Measurements from ENCODE around the gene MACF1.

The MACF1 gene

DNA sequence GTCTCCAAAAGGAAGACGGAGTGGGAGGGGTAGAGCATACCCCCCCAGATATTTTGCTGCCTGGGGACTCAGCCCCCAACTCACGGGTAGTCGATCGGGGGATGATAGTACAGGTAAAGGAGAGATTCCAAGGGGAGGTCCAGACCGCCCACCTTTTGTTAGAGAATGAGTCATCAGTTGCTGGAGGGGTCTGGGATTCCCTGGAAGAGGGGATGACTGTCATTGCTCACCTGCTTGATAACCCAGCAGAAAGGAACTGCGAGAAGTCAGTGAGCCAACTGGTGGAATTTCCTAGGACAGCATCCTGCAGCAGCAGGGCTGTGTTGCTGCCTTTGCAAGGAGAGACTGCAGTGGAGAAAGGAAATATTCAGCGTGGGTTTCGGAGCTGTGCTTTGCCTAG lies 64.4 kb downstream of the MACF1 start:
- Mint-ChIP-seq H3K27me3 (no peaks in the 10 kb centered on the region), H3K4me3 (no peak overlapping the region), H3K27ac (peak overlapping the region; percentile 80), H3K9me3 (no peaks in the 10 kb centered on the region), H3K36me3 (peaks cover 45% of the 10 kb centered on the region), H3K4me1 (peaks cover 56% of the 10 kb centered on the region)
- CTCF ChIA-PET = interaction anchor here (1.3 to 3.7 kb wide), 3 partner anchors 10 to 77 kb away, joined by 3 to 17 read pairs (median 12); no protein-coding TSS in a partner anchor
- no peak for DNase-seq

DNA sequence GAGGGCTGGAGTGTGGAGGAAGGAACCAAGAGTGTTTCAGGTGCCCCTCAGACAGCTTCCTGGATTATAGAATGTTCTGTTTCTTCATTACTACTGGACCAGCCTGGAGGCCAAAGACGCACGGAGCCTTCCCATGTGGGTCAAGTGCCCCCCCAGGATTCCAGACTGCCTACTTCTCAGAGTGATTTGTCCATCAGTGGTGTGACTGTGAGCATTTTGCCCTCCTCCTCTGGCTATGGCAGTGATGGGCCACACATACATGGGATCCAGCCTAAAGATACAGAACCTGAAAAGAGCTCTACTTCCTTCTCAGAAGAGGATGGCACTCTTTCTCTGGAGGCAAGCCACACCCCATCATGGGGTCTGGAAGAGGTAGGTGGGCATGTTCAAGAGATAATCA lies 64.9 kb downstream of the MACF1 start:
- Mint-ChIP-seq H3K36me3 (peaks cover 40% of the 10 kb centered on the region), H3K9me3 (no peaks in the 10 kb centered on the region), H3K27ac (no peak overlapping the region), H3K4me3 (no peak overlapping the region), H3K4me1 (peaks cover 55% of the 10 kb centered on the region), H3K27me3 (no peaks in the 10 kb centered on the region)
- no peak for DNase-seq
- CTCF ChIA-PET = interaction anchor here (1.3 to 3.7 kb wide), 2 partner anchors 10 to 78 kb away, joined by 3 to 17 read pairs; no protein-coding TSS in a partner anchor

DNA sequence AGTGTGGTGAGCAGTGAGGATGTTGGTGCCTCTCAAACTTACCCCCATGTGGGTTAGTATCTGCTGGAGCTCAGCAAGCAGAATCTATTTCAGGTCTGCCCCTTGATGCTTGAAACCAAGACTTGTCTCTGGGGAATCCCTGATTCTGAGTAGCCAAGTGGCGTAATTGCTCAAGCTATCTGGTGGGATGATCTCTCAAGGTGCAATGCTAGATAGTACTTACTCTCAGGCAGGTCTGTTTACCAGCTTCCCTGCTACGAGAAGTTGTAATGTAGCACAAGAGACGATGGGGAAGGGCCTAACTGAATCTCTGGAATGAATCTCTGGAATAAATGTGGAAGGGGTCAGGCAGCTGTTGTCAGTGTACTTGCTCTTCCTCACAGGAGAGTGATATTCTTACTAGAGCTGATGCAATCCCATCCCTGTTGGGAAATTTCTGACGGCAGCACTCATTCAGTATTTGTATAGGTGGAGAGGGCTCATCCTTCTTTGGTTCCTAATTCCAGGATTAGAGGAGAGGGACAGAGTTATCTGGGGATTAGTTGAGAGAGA lies 65.4 kb downstream of the MACF1 start:
- DNase-seq = no peak
- Mint-ChIP-seq H3K27ac (no peak overlapping the region), H3K9me3 (no peaks in the 10 kb centered on the region), H3K27me3 (no peaks in the 10 kb centered on the region), H3K4me3 (no peak overlapping the region), H3K36me3 (peaks cover 40% of the 10 kb centered on the region), H3K4me1 (peaks cover 55% of the 10 kb centered on the region)
- CTCF ChIA-PET = interaction anchor here (1.3 to 3.7 kb wide), 2 partner anchors 11 to 78 kb away, joined by 3 to 17 read pairs; no protein-coding TSS in a partner anchor

- peaks cover 40% of the 10 kb centered on the region for H3K36me3 Mint-ChIP-seq
- peaks cover 51% of the 10 kb centered on the region for H3K4me1 Mint-ChIP-seq
- H3K4me3 Mint-ChIP-seq = no peak overlapping the region
- H3K27me3 Mint-ChIP-seq = no peaks in the 10 kb centered on the region
- H3K27ac Mint-ChIP-seq = no peak overlapping the region
- DNase-seq = no peak
- no peaks in the 10 kb centered on the region for H3K9me3 Mint-ChIP-seq
- CTCF ChIA-PET = interaction anchor here (1.0 to 3.7 kb wide), 3 partner anchors 11 to 79 kb away, joined by 3 to 17 read pairs (median 3); no protein-coding TSS in a partner anchor
Observed at GRCh38 chr1:39270368-39270767, 65.9 kb downstream of the MACF1 start.

- Mint-ChIP-seq H3K27ac (peak overlapping the region; percentile 21), H3K4me1 (peaks cover 37% of the 10 kb centered on the region), H3K36me3 (peaks cover 39% of the 10 kb centered on the region), H3K4me3 (no peak overlapping the region), H3K9me3 (no peaks in the 10 kb centered on the region), H3K27me3 (no peaks in the 10 kb centered on the region)
- CTCF ChIA-PET = interaction anchor here (0.6 to 1.2 kb wide), 3 partner anchors 14 to 146 kb away, joined by 3 read pairs; no protein-coding TSS in a partner anchor
- DNase-seq = no peak
Observed at GRCh38 chr1:39272027-39272797, 67.7 kb downstream of the MACF1 start.

DNA sequence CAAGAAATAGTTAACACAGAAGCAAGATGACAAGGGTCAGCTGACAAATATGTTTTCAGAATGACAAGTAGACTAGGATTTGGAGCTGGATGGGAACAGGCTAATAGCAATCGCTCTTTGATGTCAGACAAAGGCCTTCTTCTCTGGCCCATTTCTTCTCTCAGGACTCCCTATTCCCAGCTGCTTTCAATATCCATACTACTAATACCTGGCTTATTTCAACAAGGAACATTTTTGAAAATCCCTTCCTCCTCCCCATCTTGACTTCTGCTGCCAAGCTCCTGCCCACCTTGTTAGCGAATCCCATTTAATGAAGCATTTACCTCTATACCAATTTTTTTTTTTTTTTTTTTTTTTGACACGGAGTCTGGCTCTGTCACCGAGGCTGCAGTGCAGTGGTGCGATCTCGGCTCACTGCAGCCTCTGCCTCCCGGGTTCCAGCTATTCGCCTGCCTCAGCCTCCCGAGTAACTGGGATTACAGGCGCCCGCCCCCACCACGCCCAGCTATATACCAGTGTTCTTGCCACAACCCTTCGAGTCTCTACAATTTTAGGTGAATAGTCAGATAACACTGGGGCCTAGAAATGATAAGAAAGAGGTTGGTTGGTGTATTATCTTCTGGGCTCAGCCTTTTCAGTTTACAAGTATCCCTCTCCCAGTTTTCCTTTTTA lies 68.4 kb downstream of the MACF1 start:
- CTCF ChIA-PET = interaction anchor here (0.6 to 0.9 kb wide), 2 partner anchors 14 to 146 kb away, joined by 3 read pairs; no protein-coding TSS in a partner anchor
- H3K4me1 Mint-ChIP-seq = peaks cover 39% of the 10 kb centered on the region
- no peaks in the 10 kb centered on the region for H3K27me3 Mint-ChIP-seq
- no peak overlapping the region for H3K27ac Mint-ChIP-seq
- peaks cover 42% of the 10 kb centered on the region for H3K36me3 Mint-ChIP-seq
- no peak overlapping the region for H3K4me3 Mint-ChIP-seq
- no peak for DNase-seq
- no peaks in the 10 kb centered on the region for H3K9me3 Mint-ChIP-seq

DNA sequence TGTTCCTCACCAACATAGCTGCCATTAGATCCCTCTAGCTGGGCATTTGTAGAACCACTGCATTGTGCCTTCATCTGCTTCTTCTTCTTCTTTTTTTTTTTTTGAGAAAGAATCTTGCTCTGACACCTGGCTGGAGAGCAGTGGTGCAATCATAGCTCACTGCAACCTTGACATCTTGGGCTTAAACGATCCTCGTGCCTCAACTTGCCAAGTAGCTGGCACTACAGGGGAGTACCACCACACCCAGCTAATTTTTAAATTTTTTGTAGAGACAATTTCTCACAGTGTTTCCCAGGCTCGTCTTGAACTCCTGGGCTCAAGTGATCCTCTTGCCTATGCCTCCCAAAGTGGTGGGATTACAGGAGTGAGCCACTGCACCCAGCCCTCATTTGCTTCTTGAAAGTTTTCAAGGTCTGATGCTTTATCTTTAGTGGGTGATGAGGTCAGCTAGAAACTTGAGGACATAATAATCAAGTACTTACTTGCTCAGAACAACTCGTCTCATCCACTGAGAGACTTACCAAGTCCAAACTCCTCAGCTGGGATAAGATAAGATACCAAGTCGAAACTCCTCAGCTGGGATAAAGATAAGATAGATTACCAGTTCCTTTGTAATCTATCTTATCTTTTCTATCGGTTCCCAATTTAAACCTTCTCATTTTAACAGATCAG lies 71.5 kb downstream of the MACF1 start:
- CTCF ChIA-PET = no interaction called here
- no peak overlapping the region for H3K27ac Mint-ChIP-seq
- H3K27me3 Mint-ChIP-seq = no peaks in the 10 kb centered on the region
- H3K4me3 Mint-ChIP-seq = no peak overlapping the region
- no peak for DNase-seq
- H3K4me1 Mint-ChIP-seq = peaks cover 29% of the 10 kb centered on the region
- H3K36me3 Mint-ChIP-seq = peaks cover 18% of the 10 kb centered on the region
- no peaks in the 10 kb centered on the region for H3K9me3 Mint-ChIP-seq

DNA sequence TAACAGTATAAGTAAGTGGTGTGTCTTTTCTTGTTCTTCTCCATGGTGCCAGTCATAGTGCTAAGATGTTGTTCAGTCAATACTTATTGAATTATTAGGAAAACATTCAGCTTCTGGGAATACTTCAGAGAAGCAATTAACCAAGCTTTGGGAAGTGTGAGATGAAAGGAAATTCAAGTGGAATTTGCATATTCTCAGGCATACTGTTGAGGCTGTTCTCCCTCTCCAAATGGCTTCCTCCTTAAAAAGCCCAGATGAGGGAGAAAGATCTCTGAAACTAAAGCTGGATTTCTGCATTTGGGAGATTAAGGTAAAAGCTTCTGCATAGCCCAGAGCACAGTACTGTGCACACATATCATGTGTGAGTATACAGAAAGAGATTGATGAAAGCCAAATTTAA lies 73.4 kb downstream of the MACF1 start:
- CTCF ChIA-PET = interaction anchor here (0.9 to 1.1 kb wide), 2 partner anchors 150 to 179 kb away, joined by 3 read pairs; no protein-coding TSS in a partner anchor
- Mint-ChIP-seq H3K36me3 (peaks cover 16% of the 10 kb centered on the region), H3K9me3 (no peaks in the 10 kb centered on the region), H3K27ac (no peak overlapping the region), H3K27me3 (no peaks in the 10 kb centered on the region), H3K4me3 (no peak overlapping the region), H3K4me1 (peaks cover 16% of the 10 kb centered on the region)
- no peak for DNase-seq

GRCh38 chr1:39282537-39283216 lies 78.2 kb downstream of the MACF1 start:
- no peaks in the 10 kb centered on the region for H3K27me3 Mint-ChIP-seq
- peaks cover 11% of the 10 kb centered on the region for H3K4me1 Mint-ChIP-seq
- CTCF ChIA-PET = no interaction called here
- H3K27ac Mint-ChIP-seq = no peak overlapping the region
- H3K4me3 Mint-ChIP-seq = no peak overlapping the region
- DNase-seq = no peak
- H3K36me3 Mint-ChIP-seq = peaks cover 46% of the 10 kb centered on the region
- H3K9me3 Mint-ChIP-seq = no peaks in the 10 kb centered on the region

DNA sequence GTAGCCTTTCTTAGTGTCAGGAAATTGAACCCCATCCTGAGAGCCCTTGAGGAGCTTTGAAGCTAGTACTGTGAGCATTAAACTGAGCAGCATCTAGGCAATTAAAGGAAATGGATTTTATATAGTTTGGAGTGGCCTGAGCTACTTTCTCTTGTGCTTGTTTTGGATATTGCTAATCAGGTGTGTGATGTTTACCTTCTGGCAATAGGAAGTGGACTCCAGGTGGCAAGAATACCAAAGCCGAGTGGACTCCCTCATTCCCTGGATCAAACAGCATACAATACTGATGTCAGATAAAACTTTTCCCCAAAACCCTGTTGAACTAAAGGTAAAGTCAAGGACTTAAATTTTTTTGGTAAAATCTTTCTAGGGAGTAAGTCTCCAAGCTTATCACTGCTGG lies 79.4 kb downstream of the MACF1 start:
- Mint-ChIP-seq H3K9me3 (no peaks in the 10 kb centered on the region), H3K4me1 (peaks cover 4% of the 10 kb centered on the region), H3K27me3 (no peaks in the 10 kb centered on the region), H3K27ac (no peak overlapping the region), H3K36me3 (peaks cover 50% of the 10 kb centered on the region), H3K4me3 (no peak overlapping the region)
- no peak for DNase-seq
- CTCF ChIA-PET = no interaction called here

DNA sequence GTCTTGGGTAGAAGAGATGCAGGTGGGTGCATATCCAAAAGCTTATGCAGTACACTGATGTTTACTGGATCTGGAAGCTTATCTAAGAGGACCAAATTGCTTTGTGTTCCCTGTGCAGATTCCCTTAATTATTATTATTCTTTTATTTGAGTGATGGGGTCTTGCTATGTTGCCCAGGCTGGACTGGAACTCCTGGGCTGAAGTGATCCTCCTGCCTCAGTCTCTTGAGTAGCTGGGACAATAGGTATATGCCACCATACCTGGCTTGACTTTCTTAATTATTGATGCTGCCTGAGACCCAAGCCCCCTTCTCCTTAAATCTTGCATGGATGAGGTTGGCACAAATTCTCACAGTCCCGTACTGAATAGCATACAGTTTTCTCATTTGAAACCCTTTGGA lies 83.0 kb downstream of the MACF1 start:
- CTCF ChIA-PET = interaction anchor here (1.4 kb wide), 1 partner anchor 90 kb away, joined by 4 read pairs; no protein-coding TSS in a partner anchor
- Mint-ChIP-seq H3K36me3 (peaks cover 65% of the 10 kb centered on the region), H3K4me1 (no peaks in the 10 kb centered on the region), H3K27me3 (no peaks in the 10 kb centered on the region), H3K9me3 (no peaks in the 10 kb centered on the region), H3K4me3 (no peak overlapping the region), H3K27ac (no peak overlapping the region)
- DNase-seq = no peak

GRCh38 chr1:39288735-39289465 lies 84.4 kb downstream of the MACF1 start:
- Mint-ChIP-seq H3K27me3 (no peaks in the 10 kb centered on the region), H3K9me3 (no peaks in the 10 kb centered on the region), H3K27ac (no peak overlapping the region), H3K4me3 (no peak overlapping the region), H3K36me3 (peaks cover 65% of the 10 kb centered on the region), H3K4me1 (no peaks in the 10 kb centered on the region)
- CTCF ChIA-PET = interaction anchor here (1.2 to 1.7 kb wide), 2 partner anchors 62 to 96 kb away, joined by 3 to 6 read pairs; no protein-coding TSS in a partner anchor
- no peak for DNase-seq

- Mint-ChIP-seq H3K9me3 (no peaks in the 10 kb centered on the region), H3K36me3 (peaks cover 72% of the 10 kb centered on the region), H3K4me1 (no peaks in the 10 kb centered on the region), H3K27ac (no peak overlapping the region), H3K4me3 (no peak overlapping the region), H3K27me3 (no peaks in the 10 kb centered on the region)
- DNase-seq = no peak
- CTCF ChIA-PET = no interaction called here
Observed at GRCh38 chr1:39292401-39292800, 87.9 kb downstream of the MACF1 start.

All from activated naive CD4-positive, alpha-beta T cell treated with anti-CD3 and anti-CD28 coated beads, Interleukin-2, amount 10 ng/mL, durations not matched to agents 7 days and 5 days (primary cell).